GM13976 (cell line): Measurements from ENCODE around the gene SLC11A2.

Experiments
- DNase-seq: peaks from one replicate; pipeline ENCODE4 v3.0.0; 2012; ENCODE audit warnings: low spot score
- CTCF ChIP-seq: IDR thresholded peaks from 2 replicates; pipeline ENCODE4 v1.5.1; 2012; ENCODE audit warnings: borderline replicate concordance, mild to moderate bottlenecking; ENCODE audit not compliant: insufficient read depth; ENCODE audit errors: extremely low read depth, missing control alignments, control extremely low read depth
- in situ Hi-C: fragments of 300-500 bp; cut with MboI; formaldehyde crosslinking; loops from one replicate; pipeline ENCODE4 v1.12.0; 2022; ENCODE audit warnings: low sequenced_read_pairs, mixed read lengths, inconsistent platforms; ENCODE audit not compliant: unreplicated experiment

Gene SLC11A2

GRCh38 chr12:51012570-51013236 lies 13.5 kb downstream of the SLC11A2 start:
- TF ChIP-seq CTCF = no peak
- in situ Hi-C loops = no loop called here
- no peak for DNase-seq

GRCh38 chr12:51011955-51012354 lies 14.2 kb downstream of the SLC11A2 start:
- no peak for TF ChIP-seq CTCF
- in situ Hi-C loops = no loop called here
- no peak for DNase-seq

GRCh38 chr12:51009056-51009440 lies 17.1 kb downstream of the SLC11A2 start:
- in situ Hi-C loops = no loop called here
- no peak for TF ChIP-seq CTCF
- no peak for DNase-seq

GRCh38 chr12:51008329-51009055 lies 17.7 kb downstream of the SLC11A2 start:
- in situ Hi-C loops = no loop called here
- DNase-seq = no peak
- TF ChIP-seq CTCF = no peak

GRCh38 chr12:51005671-51006070 lies 20.5 kb downstream of the SLC11A2 start:
- no peak for DNase-seq
- no peak for TF ChIP-seq CTCF
- in situ Hi-C loops = no loop called here

- DNase-seq = no peak
- in situ Hi-C loops = no loop called here
- no peak for TF ChIP-seq CTCF
Measured at GRCh38 chr12:51005030-51005429, 21.2 kb downstream of the SLC11A2 start.
